Stimulated activated CD8-positive, alpha-beta memory T cell treated with anti-CD3 and anti-CD28 coated beads, Interleukin-7, amount 100 ng/mL, for 1 hour (primary cell): ENCODE results near the gene ALX4.

Experiments
- DNase-seq, 2 donors: peaks; one replicate each; pipeline ENCODE4 v3.0.0-alpha.2; 2020; ENCODE audit warnings: low read depth in 2 of 2

The ALX4 gene

DNA sequence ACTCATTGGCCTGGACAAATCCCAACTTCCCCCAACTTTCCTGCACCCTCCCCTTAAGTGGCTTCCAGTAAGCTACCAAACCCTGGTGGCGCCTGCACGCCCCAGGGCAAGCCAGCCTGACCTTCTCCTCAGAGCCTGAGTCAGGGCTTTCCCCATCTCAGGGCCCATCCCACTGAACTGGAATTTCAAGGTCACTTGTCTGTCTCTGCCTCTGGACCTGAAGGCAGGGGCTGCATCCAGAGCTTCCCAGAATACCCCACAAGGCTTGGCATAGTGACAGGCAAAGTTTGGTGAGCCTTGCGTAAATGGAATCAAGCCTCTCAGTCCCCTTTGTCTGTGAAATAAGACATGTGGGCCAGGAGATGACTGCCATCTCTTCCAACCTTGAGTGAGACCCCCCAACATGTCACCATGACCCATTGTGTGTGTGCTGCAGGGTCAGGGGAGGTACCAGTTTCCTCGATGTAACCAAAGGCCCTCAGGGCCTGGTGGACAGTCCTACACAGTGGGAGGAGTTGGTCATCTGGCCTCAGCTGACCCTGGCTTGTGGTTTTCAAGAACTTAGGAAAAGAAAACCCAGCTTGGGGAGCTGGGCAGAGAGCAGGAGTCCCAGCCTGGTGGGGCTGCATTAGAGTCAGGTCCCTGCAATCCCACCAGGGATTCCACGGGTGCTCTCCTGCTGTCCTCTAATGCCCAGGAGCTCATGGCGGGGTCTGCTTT lies 8.9 kb downstream of the ALX4 start:
- no peak for DNase-seq

DNA sequence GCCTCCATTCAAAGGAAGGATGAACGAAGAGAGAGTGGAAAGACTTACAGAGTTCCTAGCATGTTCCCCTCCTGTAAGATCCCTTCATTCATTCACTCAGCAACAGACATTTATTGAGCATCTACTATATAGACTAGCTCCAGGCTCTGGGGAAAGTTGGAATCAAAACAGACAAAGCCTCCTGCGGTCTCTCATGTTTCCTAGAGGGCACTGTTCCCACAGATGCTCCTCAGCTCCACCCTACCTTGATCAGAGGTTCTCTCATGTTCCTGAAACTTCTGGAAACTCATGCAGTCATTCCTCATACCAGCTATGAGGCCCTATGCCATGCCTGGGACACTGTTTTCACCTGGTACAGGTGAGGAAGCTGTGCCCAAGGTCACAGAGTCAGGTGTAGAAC lies 11.1 kb downstream of the ALX4 start:
- no peak for DNase-seq

DNA sequence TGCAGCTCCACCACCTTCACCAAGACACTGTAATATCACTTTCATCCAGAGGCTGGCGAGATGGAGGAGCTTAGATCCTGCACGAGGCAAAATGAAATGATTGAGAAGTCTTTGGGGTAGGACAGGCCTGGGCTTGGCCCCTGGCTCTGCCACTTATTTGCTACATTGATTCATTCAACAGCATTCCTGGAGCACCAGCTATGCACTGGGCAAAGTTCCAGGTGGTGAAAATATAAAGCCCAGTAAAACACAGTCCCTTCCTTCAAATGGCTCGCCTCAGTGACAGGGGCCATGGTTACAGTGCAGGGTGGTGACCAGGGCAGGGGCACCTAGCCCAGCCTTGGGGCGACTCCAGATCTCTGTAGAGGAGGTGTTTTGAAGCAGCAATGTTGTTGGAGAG lies 19.7 kb downstream of the ALX4 start:
- DNase-seq, result no peak

DNA sequence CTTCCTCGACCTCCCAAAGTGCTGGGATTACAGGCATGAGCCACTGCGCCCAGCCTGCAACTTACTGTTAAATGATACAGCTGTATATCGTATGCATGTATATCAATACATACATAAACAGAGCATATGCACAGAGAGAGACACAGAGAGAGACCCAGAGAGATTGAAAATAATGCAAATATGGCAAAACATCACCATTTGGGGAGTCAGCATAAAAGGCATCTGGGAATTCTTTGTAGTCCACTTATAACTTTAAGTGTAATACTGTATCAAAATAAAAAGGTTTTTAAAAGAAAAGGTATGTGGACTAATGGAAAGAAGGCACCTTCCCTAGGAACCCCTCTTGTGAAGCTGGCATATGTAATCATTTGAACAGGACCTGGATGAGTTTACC lies 21.8 kb downstream of the ALX4 start:
- DNase-seq, result no peak

DNA sequence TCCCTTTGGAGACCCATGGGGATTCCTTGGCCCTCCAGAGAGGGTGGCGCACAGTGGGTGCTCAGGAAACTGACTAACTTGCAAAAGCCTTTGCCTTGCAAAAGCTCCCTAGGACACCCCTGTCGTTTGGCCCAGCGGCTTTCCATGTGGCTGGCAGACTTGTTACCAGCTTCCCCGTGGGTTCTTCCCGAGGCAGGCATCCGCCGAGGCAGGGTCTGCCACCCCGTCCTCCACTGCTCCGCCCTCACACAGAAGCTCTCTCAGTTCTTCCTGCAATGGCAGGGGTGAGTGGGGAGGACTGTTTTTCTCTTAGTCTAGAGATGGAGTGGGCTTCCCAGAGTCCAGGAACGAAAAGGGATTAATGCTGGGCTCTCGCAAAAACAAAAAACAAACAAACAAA lies 23.0 kb downstream of the ALX4 start:
- no peak for DNase-seq

DNA sequence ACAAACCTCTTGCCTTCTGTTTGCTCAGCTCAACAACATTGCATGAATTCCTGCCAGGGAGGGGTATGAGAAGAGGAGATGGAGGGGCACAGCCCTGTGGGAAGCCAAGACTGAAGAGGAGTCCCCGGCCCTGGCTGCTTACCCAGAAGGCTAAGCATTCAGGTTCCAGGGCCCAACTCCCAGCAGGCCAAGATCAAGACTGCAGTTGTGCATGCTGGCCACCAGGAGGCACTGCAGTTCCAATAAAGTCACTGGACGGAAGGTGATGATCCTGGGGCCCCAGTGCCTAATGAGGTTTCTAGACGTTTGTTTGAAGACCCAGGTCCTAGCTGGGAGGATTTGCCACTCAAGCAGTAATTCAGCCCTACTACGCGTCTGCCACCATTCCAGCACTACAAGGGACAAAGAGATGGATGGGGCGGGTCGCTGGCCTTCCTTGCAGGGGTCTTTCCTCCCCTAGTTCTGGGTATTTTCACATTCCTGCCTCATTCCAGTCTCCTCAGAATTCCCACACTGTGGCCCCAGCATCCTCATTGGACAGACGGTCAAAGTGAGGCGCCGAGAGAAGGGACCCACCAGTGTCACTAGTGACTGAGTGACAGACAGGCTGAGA lies 23.6 kb downstream of the ALX4 start:
- peak; percentile 6 to 10 for DNase-seq

DNA sequence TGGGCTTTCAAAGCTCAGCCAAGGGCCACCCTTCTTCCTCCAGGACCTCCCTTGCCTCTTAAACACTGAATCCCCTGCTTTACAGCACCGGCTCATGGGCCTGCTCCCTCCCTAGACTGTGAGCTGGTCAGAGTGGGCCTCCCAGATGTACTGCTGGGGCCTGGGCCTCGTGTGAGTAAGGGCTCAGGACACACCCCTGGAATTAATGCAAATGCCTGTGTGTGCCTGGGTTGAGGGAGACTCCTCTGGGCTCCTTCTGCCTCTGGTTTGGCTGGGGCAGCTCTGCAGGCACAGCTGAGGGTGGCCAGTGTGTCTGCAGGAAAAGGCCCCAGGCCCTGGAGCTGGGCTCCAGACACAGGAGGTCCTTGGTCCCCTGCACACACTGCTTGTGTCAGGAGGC lies 24.2 kb downstream of the ALX4 start:
- no peak for DNase-seq

DNA sequence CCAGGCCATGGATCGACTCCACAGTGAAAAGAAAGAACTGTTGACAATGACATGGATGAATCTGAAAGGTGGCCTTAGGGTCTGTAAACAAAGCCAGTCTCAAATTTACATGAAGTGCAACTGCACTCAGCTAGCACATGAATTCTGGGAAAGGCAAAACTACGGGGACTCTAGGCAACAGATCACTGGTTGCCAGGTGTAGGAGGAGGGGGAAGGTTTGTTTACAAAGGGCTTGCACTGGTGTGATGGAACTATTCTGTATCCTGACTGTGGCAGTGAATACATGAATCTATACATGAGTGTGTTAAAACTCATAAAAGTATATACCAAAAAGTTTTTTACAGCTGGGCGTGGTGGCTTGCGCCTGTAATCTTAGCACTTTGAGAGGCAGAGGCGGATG lies 27.3 kb downstream of the ALX4 start:
- no peak for DNase-seq

DNA sequence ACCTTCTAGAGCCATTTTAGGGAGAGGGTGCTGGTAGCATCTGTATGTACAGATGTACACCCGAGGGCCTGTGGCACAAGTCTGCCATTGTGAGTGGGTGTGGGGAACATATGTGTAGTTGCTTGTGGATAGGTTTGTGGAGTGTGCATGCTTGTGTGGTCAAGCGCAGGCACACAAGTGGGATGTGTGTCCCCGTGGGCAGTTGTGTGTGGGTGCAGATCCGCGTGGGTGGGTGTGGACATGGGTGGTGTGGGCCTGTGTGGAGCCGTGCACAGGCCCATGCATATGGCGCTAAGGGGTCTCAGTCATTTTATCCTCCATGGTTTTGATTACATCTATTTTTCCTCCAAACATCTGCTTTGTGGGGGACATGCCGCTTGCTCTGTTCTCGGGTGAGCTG lies 28.8 kb downstream of the ALX4 start:
- DNase-seq, result no peak

DNA sequence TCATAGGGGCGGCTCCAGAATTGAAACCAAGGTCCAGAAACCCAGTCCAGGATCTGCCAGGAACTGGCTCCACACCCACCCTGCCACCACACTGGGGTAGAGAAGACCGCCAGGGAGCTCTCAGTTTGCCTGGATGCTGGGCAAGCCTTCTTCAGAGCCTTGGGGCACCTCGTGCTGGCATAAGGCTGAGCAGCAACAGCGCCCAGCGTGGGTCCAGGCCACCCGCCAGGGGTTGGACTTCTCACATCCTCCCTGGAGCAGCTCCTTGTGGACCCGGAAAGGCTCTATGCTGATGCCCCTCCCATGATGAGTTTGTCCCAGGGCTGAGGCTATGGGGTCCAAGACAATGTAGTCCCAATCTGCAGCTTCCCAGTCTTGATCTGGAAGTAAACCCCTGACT lies 29.7 kb downstream of the ALX4 start:
- no peak for DNase-seq

DNA sequence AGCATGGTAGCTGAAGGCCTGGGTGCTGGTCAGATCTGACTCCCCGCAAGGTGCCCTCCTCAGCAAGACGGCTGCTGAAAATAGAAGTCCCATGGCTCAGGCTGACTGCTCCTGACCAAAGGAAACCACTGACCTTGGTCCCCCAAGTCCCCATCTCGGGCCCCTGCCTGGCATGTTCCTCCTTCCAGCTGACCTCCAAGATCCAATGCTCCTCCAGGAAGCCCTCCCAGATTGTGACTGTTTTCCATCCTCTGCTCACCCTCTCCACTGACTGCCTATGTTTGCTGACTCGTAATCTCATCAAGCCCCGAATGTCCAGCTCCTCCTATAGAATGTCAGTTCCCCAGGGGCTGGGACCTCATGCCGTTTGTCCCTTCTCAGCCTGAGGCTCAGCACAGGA lies 30.5 kb downstream of the ALX4 start:
- DNase-seq, result no peak

DNA sequence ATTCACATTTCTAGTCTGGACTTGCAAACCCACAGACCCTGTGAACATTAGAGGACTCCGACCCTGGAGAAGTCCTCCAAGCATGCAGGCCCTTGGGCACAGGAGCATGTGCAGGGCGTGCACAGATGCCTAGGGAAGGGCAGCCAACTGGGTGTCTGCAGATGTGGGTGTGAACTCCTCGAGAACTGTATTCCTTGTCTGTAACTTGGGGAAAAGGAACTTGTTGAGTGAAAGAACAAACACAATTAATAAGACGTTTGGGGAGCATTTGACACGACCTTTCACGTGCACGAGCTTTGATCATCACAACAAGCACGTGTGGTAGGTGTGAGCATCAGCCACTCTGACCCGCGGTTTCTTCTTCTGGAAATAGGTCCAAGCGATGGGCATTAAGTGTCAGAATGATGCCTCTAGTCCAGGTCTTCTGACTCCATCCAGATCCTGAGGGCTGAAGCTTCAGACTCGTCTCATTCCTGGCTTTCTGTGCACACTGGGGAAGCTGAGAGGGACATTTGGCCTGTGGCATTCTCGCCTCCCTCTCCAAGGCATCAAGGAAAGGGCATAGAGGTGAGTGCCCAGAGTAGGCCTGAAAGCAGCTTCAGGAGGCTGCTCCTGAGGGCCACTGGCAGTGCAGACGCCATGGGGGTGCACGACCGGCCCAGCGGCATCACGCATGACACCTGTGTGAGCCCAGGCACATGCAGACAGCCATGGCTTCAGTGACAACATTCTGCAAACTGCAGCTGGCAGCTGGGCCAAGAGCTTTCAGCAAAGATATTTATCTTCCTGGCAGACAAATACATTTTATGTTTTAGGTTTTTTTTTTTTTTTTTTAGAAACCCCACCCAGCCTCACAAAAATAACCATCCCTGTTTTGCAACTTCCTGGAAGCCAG lies 32.5 kb downstream of the ALX4 start:
- no peak for DNase-seq

DNA sequence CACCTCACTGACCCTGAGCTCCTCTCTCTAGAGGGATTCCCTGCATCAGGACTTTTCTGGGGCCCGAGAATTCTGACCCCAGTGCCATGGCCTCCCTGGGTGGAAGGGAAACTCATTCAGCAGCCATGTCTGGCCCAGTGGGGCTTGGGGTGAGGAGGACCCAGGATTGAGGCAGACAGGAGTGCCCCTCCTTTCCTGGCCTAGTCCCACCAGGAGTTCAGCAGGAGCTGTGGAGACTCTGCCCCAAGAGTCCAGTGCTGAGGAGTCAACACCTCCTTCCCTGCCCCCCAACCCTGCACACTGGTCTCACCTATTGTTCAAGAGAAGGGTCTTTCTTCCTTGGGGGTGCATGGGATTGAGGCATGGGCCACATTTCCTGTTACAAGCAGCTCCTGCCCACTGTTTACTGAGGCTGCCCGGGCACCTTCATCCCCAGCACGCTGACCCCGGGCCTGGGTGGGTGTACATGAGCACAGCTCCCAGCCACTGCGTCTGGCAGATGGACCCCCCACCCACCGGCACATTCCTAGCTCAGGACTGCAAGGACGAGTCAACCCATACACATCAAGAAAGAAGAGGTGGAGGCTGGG lies 33.9 kb downstream of the ALX4 start:
- DNase-seq, result no peak

DNA sequence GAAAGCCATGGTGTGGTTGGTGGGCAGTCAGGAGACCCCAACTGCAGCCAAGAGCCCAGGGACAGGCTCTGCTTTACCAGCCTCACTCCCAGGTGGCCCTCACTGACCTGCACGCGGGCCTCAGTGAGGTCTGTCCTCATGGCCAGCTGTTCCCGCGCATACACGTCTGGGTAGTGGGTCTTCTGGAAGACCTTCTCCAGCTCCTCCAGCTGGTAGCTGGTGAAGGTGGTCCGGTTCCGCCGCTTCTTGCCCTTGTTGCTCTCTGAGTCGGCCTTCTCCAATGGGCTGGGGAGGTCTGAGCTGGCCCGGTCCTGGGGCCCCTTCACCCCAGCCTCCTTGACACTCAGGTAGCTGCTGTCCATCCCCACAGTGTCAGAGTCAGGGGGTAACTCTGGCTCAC lies 34.7 kb downstream of the ALX4 start:
- no peak for DNase-seq

DNA sequence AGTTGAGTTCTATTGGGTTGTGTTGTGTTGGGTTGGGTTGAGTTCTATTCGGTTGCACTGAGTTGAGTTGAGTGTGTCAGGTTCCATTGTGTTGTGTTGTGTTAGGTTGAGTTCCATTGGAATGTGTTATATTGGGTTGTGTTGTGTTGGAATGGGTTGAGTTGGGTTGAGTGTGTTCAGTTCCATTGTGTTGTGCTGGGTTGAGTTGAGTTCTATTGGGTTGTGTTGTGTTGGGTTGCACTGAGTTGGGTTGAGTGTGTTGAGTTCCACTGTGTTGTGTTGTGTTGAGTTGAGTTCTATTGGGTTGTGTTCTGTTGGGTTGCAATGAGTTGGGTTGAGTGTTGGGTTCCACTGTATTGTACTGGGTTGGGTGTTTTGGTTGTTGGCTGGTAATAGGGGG lies 35.5 kb downstream of the ALX4 start:
- DNase-seq, result no peak

DNA sequence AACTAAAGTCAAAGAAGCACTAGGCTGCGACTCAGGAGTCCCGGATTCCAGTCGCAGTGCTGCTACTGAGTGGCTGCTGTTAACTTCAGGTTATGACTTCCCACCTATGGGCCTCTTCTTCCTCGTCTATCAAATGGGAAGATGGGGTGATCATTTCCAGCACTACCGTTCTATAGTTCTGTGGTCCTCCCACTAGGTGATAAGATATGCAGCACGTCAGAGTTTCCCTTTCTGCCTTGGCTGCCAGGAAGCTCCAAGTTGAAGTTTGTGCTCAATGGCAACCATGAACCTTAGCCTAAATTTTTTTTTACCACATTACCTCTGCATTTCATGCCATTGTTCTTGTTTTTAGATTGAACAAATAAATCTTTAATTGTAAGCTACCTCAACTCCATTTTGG lies 38.7 kb downstream of the ALX4 start:
- no peak for DNase-seq

DNA sequence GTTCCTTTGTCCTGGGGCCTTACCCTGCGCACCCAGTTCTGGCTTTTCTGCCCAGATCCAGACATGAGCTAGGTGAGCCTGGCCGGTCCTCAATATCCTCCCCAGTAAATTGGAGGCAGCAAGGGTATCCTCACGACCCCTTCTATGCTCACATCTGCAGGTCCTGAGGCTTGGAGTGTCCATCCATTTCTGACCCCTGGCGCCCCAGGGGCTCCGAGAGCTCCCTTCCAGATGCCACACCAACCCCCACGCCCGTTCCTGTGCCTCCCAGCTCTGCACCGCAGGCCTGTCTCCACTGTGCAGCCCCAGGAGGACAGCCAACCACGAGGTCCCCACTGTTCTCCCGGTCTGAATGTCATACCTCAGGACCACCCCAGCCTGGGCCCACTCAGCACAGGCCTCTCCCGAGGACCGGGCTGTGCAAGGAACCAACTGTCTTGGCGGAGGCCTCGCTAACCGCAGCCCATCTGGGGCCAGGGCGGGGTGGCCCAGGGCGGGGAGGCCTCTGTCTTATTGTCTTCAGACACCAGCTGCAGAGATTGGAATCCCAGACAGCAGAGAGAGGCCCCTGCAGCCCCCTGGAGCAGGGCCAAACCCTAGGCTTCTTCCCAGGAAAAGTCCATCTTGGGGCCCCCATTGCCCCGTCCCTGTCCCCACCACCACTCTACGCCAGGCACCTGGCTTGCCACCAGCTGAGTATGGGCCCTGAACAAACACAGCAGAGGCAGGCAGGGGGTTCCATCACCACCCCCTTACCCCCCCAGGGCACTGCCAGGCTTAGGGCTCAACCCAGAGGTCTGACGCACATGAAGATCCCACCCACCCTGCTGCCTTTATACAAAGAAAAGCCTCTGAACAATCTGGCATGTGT lies 39.3 kb downstream of the ALX4 start:
- no peak for DNase-seq

DNA sequence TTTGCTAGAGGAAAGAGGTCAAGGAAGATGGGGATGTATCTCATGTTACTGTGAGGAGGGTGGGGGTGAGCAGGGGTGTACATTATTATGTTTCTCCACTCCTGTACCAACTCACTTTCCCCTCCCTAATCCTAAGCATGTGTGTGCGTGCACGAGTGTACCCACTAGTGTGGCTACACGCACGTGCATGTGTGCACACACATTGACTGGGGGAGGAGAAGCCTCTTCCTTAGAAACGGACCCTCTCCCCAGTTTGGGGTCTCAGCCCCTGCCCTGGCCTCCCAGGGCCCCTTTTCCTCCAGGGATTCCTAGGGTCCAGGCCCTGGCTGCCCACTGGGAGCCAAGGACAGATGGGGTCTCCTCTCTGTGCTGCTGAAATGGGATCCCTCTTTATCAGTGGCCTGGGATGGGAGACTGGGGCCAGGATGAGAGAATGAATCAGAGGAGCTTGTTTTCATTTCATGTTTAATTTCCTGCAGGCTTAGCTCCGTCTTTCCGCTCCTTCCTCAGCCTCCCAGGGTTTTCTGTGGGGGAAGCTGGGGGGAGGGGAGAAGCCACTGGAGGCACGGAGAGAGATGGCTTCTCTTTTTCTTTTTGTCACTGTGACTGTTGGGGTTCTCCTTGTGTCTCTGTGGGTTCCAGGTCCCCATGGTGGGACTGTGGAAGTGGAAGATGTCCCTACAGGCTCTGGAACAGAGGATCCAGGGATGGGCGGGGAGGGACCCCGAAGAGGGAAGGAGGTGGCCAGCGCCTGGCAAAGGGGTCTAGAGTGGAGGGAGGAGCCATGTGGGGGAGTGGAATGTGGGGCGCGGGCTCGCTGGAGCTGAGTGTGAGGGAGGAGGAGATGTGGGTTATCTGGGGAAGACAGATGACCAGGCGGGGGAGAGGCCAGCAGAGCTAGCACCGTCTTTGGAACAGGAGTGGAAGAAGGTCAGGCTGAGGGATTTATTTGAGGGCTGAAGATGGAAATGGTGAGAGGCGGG lies 40.3 kb downstream of the ALX4 start:
- no peak for DNase-seq

DNA sequence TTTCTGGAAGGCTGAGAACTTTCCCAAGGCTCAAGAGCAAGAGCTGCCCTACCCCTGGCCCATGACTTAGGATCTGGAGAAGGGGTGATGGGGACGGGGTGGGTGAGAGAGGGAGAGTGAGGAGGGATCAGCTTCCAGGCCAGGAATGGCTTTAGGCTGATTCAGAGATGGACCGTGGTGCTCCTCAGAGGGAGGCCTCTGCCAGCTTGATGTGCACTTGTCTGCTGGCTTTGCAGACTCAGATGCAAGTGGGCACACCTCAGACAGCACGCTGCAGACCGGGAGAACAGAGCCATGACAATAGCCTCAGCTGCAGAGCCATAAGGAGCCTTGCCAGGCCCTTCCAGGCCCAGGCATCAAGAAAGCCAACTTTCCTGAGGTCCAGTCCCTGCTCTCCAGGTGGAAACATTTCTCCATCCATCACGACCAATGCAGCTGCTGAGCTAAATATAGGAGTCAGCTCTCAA lies 41.3 kb downstream of the ALX4 start:
- no peak for DNase-seq
